Choroid plexus epithelial cell (primary cell): ENCODE measurements around the gene KLHL17.
A peak's percentile ranks its signal among the peaks of the same experiment; 100 is the strongest.
"Not testable (repeated sequence)": the region's sequence is repeated elsewhere in the genome, so short reads cannot be mapped to it uniquely, and the experiment has no call there.

Source experiments
- DNase-seq: peaks from one replicate; pipeline ENCODE4 v3.0.0-alpha.2; 2010; ENCODE audit warnings: low read depth
- H3K4me3 ChIP-seq: 2 replicates; pipeline ENCODE4 v1.5.1; 2011; ENCODE audit warnings: low read depth, mild to moderate bottlenecking, control low read depth, low read length, moderate library complexity
- CTCF ChIP-seq: conservative IDR thresholded peaks from 2 replicates; pipeline ENCODE4 v1.5.1; 2011; ENCODE audit warnings: low read depth, mild to moderate bottlenecking, control low read depth, inconsistent platforms, low read length, moderate library complexity

The KLHL17 gene

GRCh38 chr1:972726-973458 is 12.5 kb downstream of the KLHL17 start:
- H3K4me3 ChIP-seq, result no peak overlapping the region

GRCh38 chr1:973459-974292 is 13.3 kb downstream of the KLHL17 start:
- no peak for TF ChIP-seq CTCF
- H3K4me3 ChIP-seq, result no peak overlapping the region
- DNase-seq, result no peak

More at GRCh38 chr1:972726-973458, 12.5 kb downstream of the KLHL17 start:
- no peak for DNase-seq
- TF ChIP-seq CTCF, result no peak

DNA sequence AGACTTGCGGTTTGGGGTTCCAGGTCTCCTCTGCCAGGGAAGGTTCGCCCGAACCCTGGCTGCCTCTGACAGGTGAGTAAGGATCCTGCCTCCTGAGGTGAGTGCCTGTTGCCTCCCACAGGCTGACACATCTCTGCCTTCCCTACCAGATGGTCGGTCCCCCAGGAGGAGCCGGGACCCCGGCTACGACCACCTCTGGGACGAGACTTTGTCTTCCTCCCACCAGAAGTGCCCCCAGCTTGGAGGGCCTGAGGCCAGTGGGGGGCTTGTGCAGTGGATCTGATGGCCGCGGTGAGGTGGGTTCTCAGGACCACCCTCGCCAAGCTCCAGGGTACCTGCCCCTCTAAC is 13.9 kb downstream of the KLHL17 start:
- no peak overlapping the region for H3K4me3 ChIP-seq
- no peak for DNase-seq
- TF ChIP-seq CTCF, result no peak

- DNase-seq, result no peak
- no peak for TF ChIP-seq CTCF
- H3K4me3 ChIP-seq, result no peak overlapping the region
These were observed 14.4 kb downstream of the KLHL17 start for GRCh38 chr1:974687-975328.

GRCh38 chr1:975365-975764 is 15.0 kb downstream of the KLHL17 start:
- no peak overlapping the region for H3K4me3 ChIP-seq
- no peak for TF ChIP-seq CTCF
- DNase-seq, result no peak

- peak; percentile 62 for TF ChIP-seq CTCF
- peak; percentile 42 for DNase-seq
- H3K4me3 ChIP-seq, result no peak overlapping the region
These were observed 15.7 kb downstream of the KLHL17 start for GRCh38 chr1:975896-976683.

DNA sequence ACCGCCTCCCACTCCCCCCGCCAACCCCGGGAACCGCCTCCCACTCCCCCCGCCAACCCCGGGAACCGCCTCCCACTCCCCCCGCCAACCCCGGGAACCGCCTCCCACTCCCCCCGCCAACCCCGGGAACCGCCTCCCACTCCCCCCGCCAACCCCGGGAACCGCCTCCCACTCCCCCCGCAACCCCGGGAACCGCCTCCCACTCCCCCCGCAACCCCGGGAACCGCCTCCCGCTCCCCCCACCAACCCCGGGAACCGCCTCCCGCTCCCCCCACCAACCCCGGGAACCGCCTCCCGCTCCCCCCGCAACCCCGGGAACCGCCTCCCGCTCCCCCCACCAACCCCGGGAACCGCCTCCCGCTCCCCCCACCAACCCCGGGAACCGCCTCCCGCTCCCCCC is 16.4 kb downstream of the KLHL17 start:
- DNase-seq, H3K4me3 ChIP-seq: not testable (repeated sequence)
